H9 (cell line): Measurements from ENCODE around the gene MED12. TPM values are rescaled to one million over a fixed set of nuclear protein-coding genes. Genes with fewer than 3 reads are reported as not detected.

Experiments used
- DNase-seq: peaks from one replicate; pipeline ENCODE4 v3.0.0-alpha.2; 2017
- H2AFZ ChIP-seq: one replicate; pipeline ENCODE4 v1.6.1; 2013; ENCODE audit warnings: mild to moderate bottlenecking, low read length, control low read depth, moderate library complexity
- H2AK5ac ChIP-seq: 2 replicates; pipeline ENCODE4 v1.6.1; 2013; ENCODE audit warnings: low read length, control low read depth, mixed read lengths; ENCODE audit not compliant: insufficient read length
- H2BK120ac ChIP-seq: one replicate; pipeline ENCODE4 v1.6.1; 2013; ENCODE audit warnings: low read depth, mild to moderate bottlenecking, low read length, control low read depth, inconsistent platforms; ENCODE audit not compliant: poor library complexity, severe bottlenecking
- H2BK12ac ChIP-seq: 2 replicates; pipeline ENCODE4 v1.6.1; 2013; ENCODE audit warnings: low read length, control low read depth, mixed read lengths, low read depth; ENCODE audit not compliant: insufficient read length
- H2BK15ac ChIP-seq: 2 replicates; pipeline ENCODE4 v1.6.1; 2013; ENCODE audit warnings: low read depth, low read length, control low read depth
- H2BK20ac ChIP-seq: one replicate; pipeline ENCODE4 v1.6.1; 2013; ENCODE audit warnings: low read depth, mild to moderate bottlenecking, low read length, control low read depth, inconsistent platforms; ENCODE audit not compliant: poor library complexity, severe bottlenecking
- H2BK5ac ChIP-seq: 2 replicates; pipeline ENCODE4 v1.6.1; 2013; ENCODE audit warnings: low read length, control low read depth, mixed read lengths; ENCODE audit not compliant: insufficient read length
- H3K14ac ChIP-seq: 2 replicates; pipeline ENCODE4 v1.6.1; 2013; ENCODE audit warnings: low read length, control low read depth; ENCODE audit not compliant: insufficient read depth
- H3K18ac ChIP-seq: 2 replicates; pipeline ENCODE4 v1.6.1; 2013; ENCODE audit warnings: low read depth, mild to moderate bottlenecking, mixed read lengths, low read length, control low read depth; ENCODE audit not compliant: insufficient read length
- H3K23ac ChIP-seq: 2 replicates; pipeline ENCODE4 v1.6.1; 2013; ENCODE audit warnings: low read length, control low read depth, mixed read lengths, low read depth; ENCODE audit not compliant: insufficient read length
- H3K23me2 ChIP-seq: 2 replicates; pipeline ENCODE4 v1.6.1; 2013; ENCODE audit warnings: low read depth, mild to moderate bottlenecking, mixed read lengths, low read length, control low read depth; ENCODE audit not compliant: insufficient read length, poor library complexity, severe bottlenecking
- H3K27ac ChIP-seq: 2 replicates; pipeline ENCODE4 v1.5.1; 2013; ENCODE audit warnings: low read length, control low read depth, mixed read lengths, low read depth; ENCODE audit not compliant: insufficient read length
- H3K27me3 ChIP-seq: 2 replicates; pipeline ENCODE4 v1.6.1; 2013; ENCODE audit warnings: low read length, control low read depth, inconsistent platforms; ENCODE audit not compliant: insufficient read depth
- H3K4ac ChIP-seq: 2 replicates; pipeline ENCODE4 v1.6.1; 2013; ENCODE audit warnings: low read depth, mild to moderate bottlenecking, control low read depth, inconsistent platforms, low read length, moderate library complexity
- H3K4me1 ChIP-seq: 2 replicates; pipeline ENCODE4 v1.6.1; 2013; ENCODE audit warnings: low read length, control low read depth, inconsistent platforms; ENCODE audit not compliant: insufficient read depth
- H3K4me2 ChIP-seq: 2 replicates; pipeline ENCODE4 v1.6.1; 2013; ENCODE audit warnings: low read length, control low read depth, mixed read lengths; ENCODE audit not compliant: insufficient read length, insufficient read depth
- H3K56ac ChIP-seq: 2 replicates; pipeline ENCODE4 v1.6.1; 2013; ENCODE audit warnings: low read depth, mild to moderate bottlenecking, mixed read lengths, low read length, control low read depth; ENCODE audit not compliant: insufficient read length
- H3K79me1 ChIP-seq: 2 replicates; pipeline ENCODE4 v1.6.1; 2013; ENCODE audit warnings: low read depth, mild to moderate bottlenecking, moderate library complexity, low read length, control low read depth, inconsistent platforms; ENCODE audit not compliant: insufficient read depth, poor library complexity, severe bottlenecking
- H3K79me2 ChIP-seq: 2 replicates; pipeline ENCODE4 v1.6.1; 2013; ENCODE audit warnings: low read length, control low read depth, inconsistent platforms; ENCODE audit not compliant: insufficient read depth
- H3K9ac ChIP-seq: 2 replicates; pipeline ENCODE4 v1.6.1; 2013; ENCODE audit warnings: low read length, control low read depth, mixed read lengths; ENCODE audit not compliant: insufficient read length; ENCODE audit errors: extremely low read depth
- H3K9me3 ChIP-seq: one replicate; pipeline ENCODE4 v1.6.1; 2013; ENCODE audit warnings: low read depth, low read length, inconsistent platforms; ENCODE audit not compliant: control insufficient read depth
- H3T11ph ChIP-seq: one replicate; pipeline ENCODE4 v1.6.1; 2013; ENCODE audit warnings: mild to moderate bottlenecking, low read length, control low read depth, inconsistent platforms
- H4K20me1 ChIP-seq: one replicate; pipeline ENCODE4 v1.6.1; 2013; ENCODE audit not compliant: control insufficient read depth, insufficient read length, insufficient read depth
- H4K5ac ChIP-seq: 2 replicates; pipeline ENCODE4 v1.6.1; 2013; ENCODE audit warnings: low read depth, mild to moderate bottlenecking, mixed read lengths, low read length, control low read depth; ENCODE audit not compliant: insufficient read length
- H4K8ac ChIP-seq: replicated peaks from 2 replicates; pipeline ENCODE4 v1.6.1; 2013; ENCODE audit warnings: low read length, control low read depth, mixed read lengths, low read depth; ENCODE audit not compliant: insufficient read length
- H4K91ac ChIP-seq: 2 replicates; pipeline ENCODE4 v1.6.1; 2013; ENCODE audit warnings: low read depth, mild to moderate bottlenecking, moderate library complexity, mixed read lengths, low read length, control low read depth; ENCODE audit not compliant: insufficient read length
- H3K27ac Mint-ChIP-seq, 3 experiments: 2 replicates in 2 of 3; 3 replicates in 1 of 3; pipeline ENCODE4 v1.8.0; 2020 to 2021; ENCODE audit warnings: mixed read lengths in 3 of 3, mild to moderate bottlenecking in 1 of 3, moderate library complexity in 1 of 3
- H3K27me3 Mint-ChIP-seq: 2 replicates; pipeline ENCODE4 v1.8.0; 2021; ENCODE audit warnings: low read depth, mild to moderate bottlenecking, moderate library complexity, mixed read lengths
- H3K36me3 Mint-ChIP-seq, 3 experiments: 2 replicates in 2 of 3; 3 replicates in 1 of 3; pipeline ENCODE4 v1.8.0; 2020 to 2021; ENCODE audit warnings: low read depth in 3 of 3, mixed read lengths in 3 of 3; ENCODE audit not compliant: insufficient read depth in 1 of 3
- H3K4me1 Mint-ChIP-seq, 2 experiments: 2 replicates each; pipeline ENCODE4 v1.8.0; 2020; ENCODE audit warnings: mixed read lengths in 2 of 2
- H3K4me3 Mint-ChIP-seq, 2 experiments: 2 replicates in 1 of 2; 3 replicates in 1 of 2; pipeline ENCODE4 v1.8.0; 2020 to 2021; ENCODE audit warnings: mild to moderate bottlenecking in 2 of 2, mixed read lengths in 2 of 2, moderate library complexity in 1 of 2
- H3K9me3 Mint-ChIP-seq, 2 experiments: 2 replicates in 1 of 2; 3 replicates in 1 of 2; pipeline ENCODE4 v1.8.0; 2020; ENCODE audit warnings: mild to moderate bottlenecking in 2 of 2, mixed read lengths in 2 of 2, moderate library complexity in 1 of 2
- CTCF ChIP-seq: fragments of 200-600 bp; sonication (generic); conservative IDR thresholded peaks from 3 replicates; pipeline ENCODE4 v1.8.0; 2021; ENCODE audit warnings: antibody characterized with exemption, mild to moderate bottlenecking
- WGBS: extraction: QIAGEN DNeasy Blood & Tissue Kit; methylation state at CpG from one replicate; pipeline ENCODE4 v1.1.7; 2013; ENCODE audit warnings: missing lambda C conversion rate, low lambda C conversion rate, mixed read lengths; ENCODE audit not compliant: insufficient read length; ENCODE audit errors: extremely low coverage; 5-methylcytosine and 5-hydroxymethylcytosine counted together
- total RNA-seq: library from RNA; stranded (reverse); gene quantifications from 2 replicates; pipeline ENCODE4 v1.2.1, GENCODE V29; 2021

The MED12 gene
- total RNA-seq, 1 experiment from 2014 or later = 33.0 TPM

DNA sequence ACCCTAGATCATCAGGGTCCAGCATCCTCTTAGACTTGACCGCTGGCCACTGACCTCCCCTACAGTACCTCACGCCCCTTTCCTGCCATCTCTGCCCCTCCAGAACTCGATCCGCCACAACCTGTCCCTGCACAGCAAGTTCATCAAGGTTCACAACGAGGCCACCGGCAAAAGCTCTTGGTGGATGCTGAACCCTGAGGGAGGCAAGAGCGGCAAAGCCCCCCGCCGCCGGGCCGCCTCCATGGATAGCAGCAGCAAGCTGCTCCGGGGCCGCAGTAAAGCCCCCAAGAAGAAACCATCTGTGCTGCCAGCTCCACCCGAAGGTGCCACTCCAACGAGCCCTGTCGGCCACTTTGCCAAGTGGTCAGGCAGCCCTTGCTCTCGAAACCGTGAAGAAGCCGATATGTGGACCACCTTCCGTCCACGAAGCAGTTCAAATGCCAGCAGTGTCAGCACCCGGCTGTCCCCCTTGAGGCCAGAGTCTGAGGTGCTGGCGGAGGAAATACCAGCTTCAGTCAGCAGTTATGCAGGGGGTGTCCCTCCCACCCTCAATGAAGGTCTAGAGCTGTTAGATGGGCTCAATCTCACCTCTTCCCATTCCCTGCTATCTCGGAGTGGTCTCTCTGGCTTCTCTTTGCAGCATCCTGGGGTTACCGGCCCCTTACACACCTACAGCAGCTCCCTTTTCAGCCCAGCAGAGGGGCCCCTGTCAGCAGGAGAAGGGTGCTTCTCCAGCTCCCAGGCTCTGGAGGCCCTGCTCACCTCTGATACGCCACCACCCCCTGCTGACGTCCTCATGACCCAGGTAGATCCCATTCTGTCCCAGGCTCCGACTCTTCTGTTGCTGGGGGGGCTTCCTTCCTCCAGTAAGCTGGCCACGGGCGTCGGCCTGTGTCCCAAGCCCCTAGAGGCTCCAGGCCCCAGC, 17.6 kb upstream of the MED12 start:
- Histone ChIP-seq H3K79me1 (no peaks in the 10 kb centered on the region), H3K4me2 (no peak overlapping the region), H2AFZ (no peak overlapping the region), H2BK15ac (no peak overlapping the region), H2BK12ac (no peak overlapping the region), H2BK5ac (no peak overlapping the region), H3K14ac (no peak overlapping the region), H3K23ac (no peak overlapping the region), H3K23me2 (peaks cover 7% of the 10 kb centered on the region), H2BK120ac (no peak overlapping the region), H3K27ac (no peak overlapping the region), H4K8ac (no peak overlapping the region), H3K4ac (no peak overlapping the region), H3K9me3 (peaks cover 4% of the 10 kb centered on the region), H3K56ac (no peak overlapping the region), H3K4me1 (peaks cover 9% of the 10 kb centered on the region; the same call in 1 of the 2 replicates), H3K79me2 (no peaks in the 10 kb centered on the region), H3K18ac (no peak overlapping the region), H4K91ac (no peak overlapping the region), H2BK20ac (no peak overlapping the region), H3K9ac (no peak overlapping the region), H3T11ph (no peak overlapping the region), H4K5ac (no peak overlapping the region), H3K27me3 (no peaks in the 10 kb centered on the region; the same call in 1 of the 2 replicates), H4K20me1 (no peaks in the 10 kb centered on the region), H2AK5ac (no peak overlapping the region)
- TF ChIP-seq CTCF = peak; percentile 35; the same call in 1 of the 3 replicates
- peak overlapping the region; percentile 1 to 47; a peak in 2 of 5 replicates for H3K4me3 Mint-ChIP-seq
- WGBS = no CpG with 5 or more reads among the region's 31 CpGs
- peaks cover 50 to 63% of the 10 kb centered on the region in 2 experiments for H3K4me1 Mint-ChIP-seq
- peak; percentile 39 for DNase-seq
- peaks cover 69 to 71% of the 10 kb centered on the region in 2 experiments for H3K9me3 Mint-ChIP-seq
- peaks cover 47% of the 10 kb centered on the region for H3K27me3 Mint-ChIP-seq
- H3K27ac Mint-ChIP-seq = peak overlapping the region in 1 of 3 experiments; percentile 31; a peak in 1 of 7 replicates
- H3K36me3 Mint-ChIP-seq = peaks cover 2 to 12% (median 9%) of the 10 kb centered on the region in 3 experiments; a peak in 5 of 7 replicates
